IMR-90 (cell line): ENCODE data around the gene ZNF473. TPM values are rescaled to one million over a fixed set of nuclear protein-coding genes. Genes with fewer than 3 reads are reported as not detected.
A peak's percentile ranks its signal among the peaks of the same experiment; 100 is the strongest.

Experiments
- ATAC-seq: fragments of 200-7000 bp; cut with Tn5 transposase; 2 replicates; pipeline ENCODE4 v1.9.1; 2020; ENCODE audit warnings: low read depth, mild to moderate bottlenecking, moderate library complexity
- BruUV-seq: library from RNA; stranded (reverse); fragments of 400-500 nt; replicated peaks from 2 replicates; lab custom pipeline; 2021; lab: Mats Ljungman, UMichigan
- CTCF ChIA-PET: fragments of 300-600 bp; formaldehyde crosslinking; extraction: SDS; loops from one replicate; lab custom pipeline; 2021; ENCODE audit warnings: antibody characterized with exemption; lab: Yijun Ruan, JAX
- POLR2A ChIA-PET: fragments of 300-600 bp; sonication (Branson Sonifier 250); formaldehyde crosslinking; loops from one replicate; lab custom pipeline; 2022; ENCODE audit warnings: antibody characterized with exemption; ENCODE audit not compliant: unreplicated experiment; lab: Charles Lee
- DNase-seq: peaks from one replicate; pipeline ENCODE4 v3.0.0; 2013
- H2AFZ ChIP-seq: replicated peaks from 2 replicates; pipeline ENCODE3; 2013; ENCODE audit warnings: low read length, mild to moderate bottlenecking; ENCODE audit not compliant: poor library complexity
- H2AK5ac ChIP-seq: 2 replicates; pipeline ENCODE4 v1.6.1; 2013; ENCODE audit warnings: low read depth, low read length, inconsistent platforms
- H2AK9ac ChIP-seq: replicated peaks from 2 replicates; pipeline ENCODE3; 2013; ENCODE audit warnings: mild to moderate bottlenecking, low read depth, low read length, moderate library complexity; ENCODE audit not compliant: poor library complexity
- H2BK120ac ChIP-seq: 2 replicates; pipeline ENCODE4 v1.6.1; 2013; ENCODE audit warnings: low read depth, low read length, inconsistent platforms
- H2BK15ac ChIP-seq: 3 replicates; pipeline ENCODE4 v1.6.1; 2013; ENCODE audit warnings: low read depth, low read length, inconsistent platforms
- H2BK20ac ChIP-seq: 2 replicates; pipeline ENCODE4 v1.6.1; 2013; ENCODE audit warnings: low read depth, mild to moderate bottlenecking, inconsistent platforms, low read length, moderate library complexity
- H2BK5ac ChIP-seq: 2 replicates; pipeline ENCODE4 v1.6.1; 2013; ENCODE audit warnings: mild to moderate bottlenecking, low read depth, low read length, inconsistent platforms; ENCODE audit not compliant: poor library complexity, severe bottlenecking
- H3K14ac ChIP-seq: replicated peaks from 2 replicates; pipeline ENCODE4 v1.6.1; 2013; ENCODE audit warnings: low read depth, low read length, inconsistent platforms
- H3K18ac ChIP-seq: 2 replicates; pipeline ENCODE4 v1.6.1; 2013; ENCODE audit warnings: low read depth, low read length, control low read depth
- H3K23ac ChIP-seq: 2 replicates; pipeline ENCODE4 v1.6.1; 2013; ENCODE audit warnings: low read depth, low read length, inconsistent platforms
- H3K27ac ChIP-seq: 2 replicates; pipeline ENCODE4 v1.5.1; 2013; ENCODE audit warnings: mild to moderate bottlenecking, control low read depth, low read length; ENCODE audit not compliant: insufficient read depth
- H3K27me3 ChIP-seq: 2 replicates; pipeline ENCODE4 v1.6.1; 2013; ENCODE audit warnings: low read length; ENCODE audit not compliant: control insufficient read depth, insufficient read depth
- H3K36me3 ChIP-seq: 2 replicates; pipeline ENCODE4 v1.6.1; 2013; ENCODE audit warnings: low read length, mixed read lengths; ENCODE audit not compliant: control insufficient read depth, insufficient read depth
- H3K4ac ChIP-seq: 2 replicates; pipeline ENCODE4 v1.6.1; 2013; ENCODE audit warnings: low read depth, low read length, inconsistent platforms
- H3K4me1 ChIP-seq: 2 replicates; pipeline ENCODE4 v1.6.1; 2013; ENCODE audit warnings: low read length, mixed read lengths; ENCODE audit not compliant: control insufficient read depth, insufficient read depth
- H3K4me2 ChIP-seq: 2 replicates; pipeline ENCODE4 v1.6.1; 2013; ENCODE audit warnings: low read depth, mild to moderate bottlenecking, control low read depth, low read length, moderate library complexity
- H3K4me3 ChIP-seq: 2 replicates; pipeline ENCODE4 v1.5.1; 2013; ENCODE audit warnings: low read depth, mild to moderate bottlenecking, control low read depth, low read length, moderate library complexity; ENCODE audit not compliant: insufficient read depth
- H3K56ac ChIP-seq: 2 replicates; pipeline ENCODE4 v1.6.1; 2013; ENCODE audit warnings: low read length, inconsistent platforms; ENCODE audit not compliant: insufficient read depth; ENCODE audit errors: extremely low read depth
- H3K79me1 ChIP-seq, 2 experiments: 2 replicates each; pipeline ENCODE4 v1.6.1; 2013; ENCODE audit warnings: low read length in 2 of 2, inconsistent platforms in 1 of 2, low read depth in 1 of 2
- H3K9ac ChIP-seq: 2 replicates; pipeline ENCODE4 v1.6.1; 2013; ENCODE audit warnings: low read depth, low read length, control low read depth
- H3K9me1 ChIP-seq: 2 replicates; pipeline ENCODE4 v1.6.1; 2013; ENCODE audit warnings: low read length, inconsistent platforms; ENCODE audit not compliant: insufficient read depth
- H3K9me3 ChIP-seq: 2 replicates; pipeline ENCODE4 v1.6.1; 2013; ENCODE audit warnings: low read length; ENCODE audit not compliant: control insufficient read depth, insufficient read depth
- H4K20me1 ChIP-seq: 2 replicates; pipeline ENCODE4 v1.6.1; 2013; ENCODE audit warnings: low read length, inconsistent platforms; ENCODE audit not compliant: insufficient read depth
- H4K5ac ChIP-seq: 2 replicates; pipeline ENCODE4 v1.6.1; 2013; ENCODE audit warnings: mild to moderate bottlenecking, low read depth, low read length, control low read depth
- H4K8ac ChIP-seq, 2 experiments: 2 replicates each; pipeline ENCODE4 v1.6.1; 2013; ENCODE audit warnings: low read depth in 2 of 2, low read length in 2 of 2, control low read depth in 1 of 2, inconsistent platforms in 1 of 2
- H4K91ac ChIP-seq: 2 replicates; pipeline ENCODE4 v1.6.1; 2013; ENCODE audit warnings: low read depth, low read length, inconsistent platforms; ENCODE audit not compliant: insufficient read depth
- BHLHE40 ChIP-seq: fragments of 150-350 bp; IDR thresholded peaks from 2 replicates; pipeline ENCODE4 v1.6.1; 2016; ENCODE audit warnings: mild to moderate bottlenecking, low read depth, low read length
- CEBPB ChIP-seq: IDR thresholded peaks from 2 replicates; pipeline ENCODE4 v1.6.1; 2012; ENCODE audit warnings: low read depth, low read length, improper control_type of control experiment
- CHD1 ChIP-seq: IDR thresholded peaks from 2 replicates; pipeline ENCODE4 v1.6.1; 2012; ENCODE audit warnings: low read depth, low read length, improper control_type of control experiment
- FOS ChIP-seq: fragments of 150-350 bp; IDR thresholded peaks from 2 replicates; pipeline ENCODE4 v1.6.1; 2016; ENCODE audit warnings: low read depth, low read length
- MAFK ChIP-seq: IDR thresholded peaks from 2 replicates; pipeline ENCODE4 v1.6.1; 2012; ENCODE audit warnings: low read depth, low read length, improper control_type of control experiment
- MAZ ChIP-seq: IDR thresholded peaks from 2 replicates; pipeline ENCODE4 v1.6.1; 2012; ENCODE audit warnings: low read depth, mild to moderate bottlenecking, low read length, improper control_type of control experiment, moderate library complexity, borderline replicate concordance
- MXI1 ChIP-seq: IDR thresholded peaks from 2 replicates; pipeline ENCODE4 v1.6.1; 2012; ENCODE audit warnings: low read depth, mild to moderate bottlenecking, low read length, moderate library complexity, borderline replicate concordance
- NFE2L2 ChIP-seq: fragments of 150-350 bp; IDR thresholded peaks from 2 replicates; pipeline ENCODE4 v1.6.1; 2016; ENCODE audit warnings: low read depth, mild to moderate bottlenecking, low read length
- POLR2A ChIP-seq: IDR thresholded peaks from 2 replicates; pipeline ENCODE4 v1.6.1; 2012; ENCODE audit warnings: mild to moderate bottlenecking, low read depth, low read length
- RAD21 ChIP-seq: IDR thresholded peaks from 2 replicates; pipeline ENCODE4 v1.6.1; 2012; ENCODE audit warnings: low read length, improper control_type of control experiment
- RCOR1 ChIP-seq: IDR thresholded peaks from 2 replicates; pipeline ENCODE4 v1.6.1; 2012; ENCODE audit warnings: mild to moderate bottlenecking, low read length, improper control_type of control experiment; ENCODE audit not compliant: insufficient replicate concordance
- RFX5 ChIP-seq: IDR thresholded peaks from 2 replicates; pipeline ENCODE4 v1.8.0; 2012; ENCODE audit warnings: low read depth, mild to moderate bottlenecking, low read length, moderate library complexity
- SMC3 ChIP-seq: fragments of 150-350 bp; IDR thresholded peaks from 2 replicates; pipeline ENCODE4 v1.6.1; 2016; ENCODE audit warnings: low read depth, mild to moderate bottlenecking, antibody characterized with exemption, low read length, moderate library complexity
- WGBS, 2 experiments: methylation state at CpG; one replicate each; pipeline versions ENCODE4 v1.1.5 to v1.1.7; 2013; ENCODE audit warnings: missing lambda C conversion rate in 2 of 2; ENCODE audit not compliant: insufficient read length in 1 of 2; ENCODE audit errors: extremely low coverage in 2 of 2; 5-methylcytosine and 5-hydroxymethylcytosine counted together
- dilution Hi-C: fragments of 300-500 bp; cut with HindIII; formaldehyde crosslinking; loops from one replicate; pipeline ENCODE4 v1.14.3; 2018; ENCODE audit warnings: low sequenced_read_pairs; ENCODE audit not compliant: unreplicated experiment
- in situ Hi-C: fragments of 300-500 bp; cut with MboI; formaldehyde crosslinking; loops from 3 replicates; pipeline ENCODE4 v1.14.3; 2019; ENCODE audit warnings: low sequenced_read_pairs, inconsistent platforms, mixed read lengths
- intact Hi-C: fragments of 100-400 bp; cut with micrococcal nuclease; formaldehyde crosslinking; loops from 2 replicates; pipeline ENCODE4 v1.10.0; 2022
- polyA plus RNA-seq, 3 experiments: library from polyadenylated mRNA; depleted of rRNA; stranded (reverse); fragments of >200 nt; gene quantifications; 2 replicates each; pipeline ENCODE4 v1.2.3, GENCODE V29; 2012; ENCODE audit warnings: low replicate concordance in 1 of 3
- total RNA-seq: library from RNA; depleted of rRNA; stranded (reverse); fragments of >200 nt; gene quantifications from 2 replicates; pipeline ENCODE4 v1.2.3, GENCODE V29; 2012
- TF ChIP-seq, protein P1 (sequence below): conservative IDR thresholded peaks from 2 replicates; pipeline ENCODE4 v1.5.1; 2012; ENCODE audit warnings: mild to moderate bottlenecking, low read depth, low read length, improper control_type of control experiment
- TF ChIP-seq, protein P2 (sequence below): fragments of 150-350 bp; IDR thresholded peaks from 2 replicates; pipeline ENCODE4 v1.6.1; 2016; ENCODE audit warnings: low read depth, mild to moderate bottlenecking, low read length, moderate library complexity, borderline replicate concordance
- TF ChIP-seq, protein P3 (sequence below): fragments of 150-350 bp; IDR thresholded peaks from 2 replicates; pipeline ENCODE4 v1.6.1; 2017; ENCODE audit warnings: mild to moderate bottlenecking, antibody characterized with exemption, low read length, low read depth

Gene ZNF473
- total and polyA plus RNA-seq, 2 of the 4 experiments (the other 2 are of a cell fraction): 4.5 to 13.3 TPM

DNA sequence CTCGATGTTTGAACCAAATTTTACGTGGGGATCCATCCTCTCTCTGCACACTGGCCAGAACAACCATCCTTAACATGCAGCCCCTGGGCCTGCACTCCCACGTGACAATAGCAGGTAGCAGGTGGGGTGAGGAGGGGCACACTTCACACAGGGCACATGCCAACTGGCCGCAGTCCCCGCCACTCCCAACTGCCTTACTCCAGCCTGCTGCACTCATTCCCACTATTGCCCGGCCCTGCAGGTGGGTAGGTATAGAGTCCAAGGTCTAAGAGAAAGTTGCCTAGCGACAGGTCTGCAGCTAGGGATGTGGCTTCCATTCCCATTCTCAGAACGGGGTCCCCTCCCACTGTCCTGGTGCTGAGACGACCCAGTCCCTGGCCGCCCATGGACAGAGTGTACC, 18.6 kb upstream of the ZNF473 start:
- Histone ChIP-seq H3K27me3 (no peaks in the 10 kb centered on the region), H3K9me1 (peaks cover 22% of the 10 kb centered on the region), H2AK5ac (no peak overlapping the region), H3K79me1 (peaks cover 21 to 41% of the 10 kb centered on the region in 2 experiments), H3K56ac (no peak overlapping the region), H4K91ac (no peak overlapping the region), H4K8ac (no peak overlapping the region), H3K4ac (no peak overlapping the region), H3K9me3 (no peaks in the 10 kb centered on the region), H2BK20ac (no peak overlapping the region), H4K5ac (no peak overlapping the region), H3K36me3 (peaks cover 49% of the 10 kb centered on the region), H2BK15ac (no peak overlapping the region), H3K9ac (no peak overlapping the region), H3K14ac (no peak overlapping the region), H3K27ac (no peak overlapping the region), H4K20me1 (peaks cover 19% of the 10 kb centered on the region), H2AK9ac (peak overlapping the region; percentile 11), H3K4me2 (no peak overlapping the region), H3K18ac (no peak overlapping the region), H2AFZ (no peak overlapping the region), H2BK5ac (no peak overlapping the region), H3K4me1 (peaks cover 10% of the 10 kb centered on the region), H3K4me3 (no peak overlapping the region), H3K23ac (no peak overlapping the region), H2BK120ac (no peak overlapping the region)
- POLR2A ChIA-PET: no interaction called here
- in situ Hi-C loops (no loop called here), intact Hi-C loops (no loop called here), dilution Hi-C loops (no loop called here)
- no peak for ATAC-seq
- DNase-seq: no peak
- no TSS peak for BruUV-seq
- no peak for TF ChIP-seq RFX5
- TF ChIP-seq SMC3: no peak
- TF ChIP-seq MXI1: no peak
- no peak for TF ChIP-seq MAZ
- TF ChIP-seq, protein P1, sequence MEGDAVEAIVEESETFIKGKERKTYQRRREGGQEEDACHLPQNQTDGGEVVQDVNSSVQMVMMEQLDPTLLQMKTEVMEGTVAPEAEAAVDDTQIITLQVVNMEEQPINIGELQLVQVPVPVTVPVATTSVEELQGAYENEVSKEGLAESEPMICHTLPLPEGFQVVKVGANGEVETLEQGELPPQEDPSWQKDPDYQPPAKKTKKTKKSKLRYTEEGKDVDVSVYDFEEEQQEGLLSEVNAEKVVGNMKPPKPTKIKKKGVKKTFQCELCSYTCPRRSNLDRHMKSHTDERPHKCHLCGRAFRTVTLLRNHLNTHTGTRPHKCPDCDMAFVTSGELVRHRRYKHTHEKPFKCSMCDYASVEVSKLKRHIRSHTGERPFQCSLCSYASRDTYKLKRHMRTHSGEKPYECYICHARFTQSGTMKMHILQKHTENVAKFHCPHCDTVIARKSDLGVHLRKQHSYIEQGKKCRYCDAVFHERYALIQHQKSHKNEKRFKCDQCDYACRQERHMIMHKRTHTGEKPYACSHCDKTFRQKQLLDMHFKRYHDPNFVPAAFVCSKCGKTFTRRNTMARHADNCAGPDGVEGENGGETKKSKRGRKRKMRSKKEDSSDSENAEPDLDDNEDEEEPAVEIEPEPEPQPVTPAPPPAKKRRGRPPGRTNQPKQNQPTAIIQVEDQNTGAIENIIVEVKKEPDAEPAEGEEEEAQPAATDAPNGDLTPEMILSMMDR: no peak
- no peak for TF ChIP-seq FOS
- no peak for TF ChIP-seq BHLHE40
- no peak for TF ChIP-seq CEBPB
- TF ChIP-seq RAD21: no peak
- TF ChIP-seq MAFK: no peak
- TF ChIP-seq, protein P2, sequence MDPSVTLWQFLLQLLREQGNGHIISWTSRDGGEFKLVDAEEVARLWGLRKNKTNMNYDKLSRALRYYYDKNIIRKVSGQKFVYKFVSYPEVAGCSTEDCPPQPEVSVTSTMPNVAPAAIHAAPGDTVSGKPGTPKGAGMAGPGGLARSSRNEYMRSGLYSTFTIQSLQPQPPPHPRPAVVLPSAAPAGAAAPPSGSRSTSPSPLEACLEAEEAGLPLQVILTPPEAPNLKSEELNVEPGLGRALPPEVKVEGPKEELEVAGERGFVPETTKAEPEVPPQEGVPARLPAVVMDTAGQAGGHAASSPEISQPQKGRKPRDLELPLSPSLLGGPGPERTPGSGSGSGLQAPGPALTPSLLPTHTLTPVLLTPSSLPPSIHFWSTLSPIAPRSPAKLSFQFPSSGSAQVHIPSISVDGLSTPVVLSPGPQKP: no peak
- TF ChIP-seq RCOR1: no peak
- TF ChIP-seq, protein P3, sequence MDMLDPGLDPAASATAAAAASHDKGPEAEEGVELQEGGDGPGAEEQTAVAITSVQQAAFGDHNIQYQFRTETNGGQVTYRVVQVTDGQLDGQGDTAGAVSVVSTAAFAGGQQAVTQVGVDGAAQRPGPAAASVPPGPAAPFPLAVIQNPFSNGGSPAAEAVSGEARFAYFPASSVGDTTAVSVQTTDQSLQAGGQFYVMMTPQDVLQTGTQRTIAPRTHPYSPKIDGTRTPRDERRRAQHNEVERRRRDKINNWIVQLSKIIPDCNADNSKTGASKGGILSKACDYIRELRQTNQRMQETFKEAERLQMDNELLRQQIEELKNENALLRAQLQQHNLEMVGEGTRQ: no peak
- TF ChIP-seq NFE2L2: no peak
- TF ChIP-seq CHD1: no peak
- no peak for TF ChIP-seq POLR2A
- whole genome bisulfite sequencing, 2 experiments: 90% methylated on average over 2 of the region's 10 CpGs; no CpG with 5 or more reads in 1 of the 2 experiments
- CTCF ChIA-PET: no interaction called here
